ENCODE results near the gene CPED1.

Gene CPED1

GRCh38 chr7:120987683-120988590 is 574 bp upstream of the CPED1 start:
- H3K27ac ChIP-seq, result no peak overlapping the region
- no peak for TF ChIP-seq ZFX (IDR thresholded peaks at IDR 0.05; ENCODE audit: borderline replicate concordance)
- peak; percentile 99 for TF ChIP-seq CTCF (IDR thresholded peaks at IDR 0.05)

GRCh38 chr7:120989257-120990220 is 1.0 kb downstream of the CPED1 start:
- TF ChIP-seq CTCF (IDR thresholded peaks at IDR 0.05) (no peak), ZFX (IDR thresholded peaks at IDR 0.05; ENCODE audit: borderline replicate concordance) (no peak)
- no peak overlapping the region for H3K27ac ChIP-seq

- no peak for TF ChIP-seq ZFX (IDR thresholded peaks at IDR 0.05; ENCODE audit: borderline replicate concordance)
- TF ChIP-seq CTCF (IDR thresholded peaks at IDR 0.05), result no peak
- no peak overlapping the region for H3K27ac ChIP-seq
These were observed 2.1 kb downstream of the CPED1 start for GRCh38 chr7:120990468-120991118.

- H3K27ac ChIP-seq, result no peak overlapping the region
- TF ChIP-seq ZFX (IDR thresholded peaks at IDR 0.05; ENCODE audit: borderline replicate concordance) (no peak), CTCF (IDR thresholded peaks at IDR 0.05) (no peak)
These were observed 2.6 kb downstream of the CPED1 start for GRCh38 chr7:120991161-120991560.

- no peak overlapping the region for H3K27ac ChIP-seq
- no peak for TF ChIP-seq CTCF (IDR thresholded peaks at IDR 0.05)
These were observed 3.1 kb downstream of the CPED1 start for GRCh38 chr7:120991581-120991980.

- TF ChIP-seq ZFX (IDR thresholded peaks at IDR 0.05; ENCODE audit: borderline replicate concordance), result no peak
- no peak for TF ChIP-seq CTCF (IDR thresholded peaks at IDR 0.05)
- H3K27ac ChIP-seq, result no peak overlapping the region
These were observed 3.9 kb downstream of the CPED1 start for GRCh38 chr7:120992272-120992964.

Measured in 22Rv1 (cell line).